Tibial nerve (tissue), 3 donors: ENCODE results near the gene PSMD8.

Experiments
- POLR2A ChIP-seq, 2 donors: fragments of 450-650 bp; IDR thresholded peaks; one replicate each; pipeline ENCODE4 v1.6.1; 2017; ENCODE audit warnings: antibody characterized with exemption in 2 of 2, mild to moderate bottlenecking in 2 of 2, moderate library complexity in 2 of 2
- TF ChIP-seq, protein P1 (sequence below), 5 experiments: fragments of 200-600 bp in 3 of 5; fragments of 450-650 bp in 2 of 5; sonication (generic) in 3 of 5; IDR thresholded peaks; one replicate each; pipeline ENCODE4 v1.5.1; 2016 to 2019; ENCODE audit warnings: antibody characterized with exemption in 5 of 5, mild to moderate bottlenecking in 3 of 5, moderate library complexity in 2 of 5

DNA sequence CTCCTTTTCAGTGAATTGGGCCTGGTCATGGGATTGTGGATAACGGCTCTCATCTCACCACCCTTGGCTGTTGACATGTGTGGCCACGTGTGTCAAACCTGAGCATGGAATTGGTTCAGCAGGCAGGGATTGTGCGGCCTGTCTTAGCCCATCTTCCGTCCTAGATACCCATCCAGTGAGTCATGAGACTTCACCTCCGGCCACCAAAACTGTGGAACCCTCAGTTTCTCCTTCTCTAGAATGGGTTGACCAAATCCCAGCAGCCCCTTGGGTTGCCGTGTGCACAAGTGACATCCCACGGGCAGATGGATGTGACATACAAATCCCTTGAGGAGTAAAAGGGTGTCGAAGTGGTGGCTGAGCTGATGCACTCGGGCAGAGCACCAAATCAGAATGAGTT is 6.8 kb downstream of the PSMD8 start:
- TF ChIP-seq, protein P1, sequence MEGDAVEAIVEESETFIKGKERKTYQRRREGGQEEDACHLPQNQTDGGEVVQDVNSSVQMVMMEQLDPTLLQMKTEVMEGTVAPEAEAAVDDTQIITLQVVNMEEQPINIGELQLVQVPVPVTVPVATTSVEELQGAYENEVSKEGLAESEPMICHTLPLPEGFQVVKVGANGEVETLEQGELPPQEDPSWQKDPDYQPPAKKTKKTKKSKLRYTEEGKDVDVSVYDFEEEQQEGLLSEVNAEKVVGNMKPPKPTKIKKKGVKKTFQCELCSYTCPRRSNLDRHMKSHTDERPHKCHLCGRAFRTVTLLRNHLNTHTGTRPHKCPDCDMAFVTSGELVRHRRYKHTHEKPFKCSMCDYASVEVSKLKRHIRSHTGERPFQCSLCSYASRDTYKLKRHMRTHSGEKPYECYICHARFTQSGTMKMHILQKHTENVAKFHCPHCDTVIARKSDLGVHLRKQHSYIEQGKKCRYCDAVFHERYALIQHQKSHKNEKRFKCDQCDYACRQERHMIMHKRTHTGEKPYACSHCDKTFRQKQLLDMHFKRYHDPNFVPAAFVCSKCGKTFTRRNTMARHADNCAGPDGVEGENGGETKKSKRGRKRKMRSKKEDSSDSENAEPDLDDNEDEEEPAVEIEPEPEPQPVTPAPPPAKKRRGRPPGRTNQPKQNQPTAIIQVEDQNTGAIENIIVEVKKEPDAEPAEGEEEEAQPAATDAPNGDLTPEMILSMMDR (IDR thresholded peaks at IDR 0.05) = no peak
- no peak for TF ChIP-seq POLR2A (IDR thresholded peaks at IDR 0.05)
